ENCODE data around the gene AQP12B.

AQP12B gene

DNA sequence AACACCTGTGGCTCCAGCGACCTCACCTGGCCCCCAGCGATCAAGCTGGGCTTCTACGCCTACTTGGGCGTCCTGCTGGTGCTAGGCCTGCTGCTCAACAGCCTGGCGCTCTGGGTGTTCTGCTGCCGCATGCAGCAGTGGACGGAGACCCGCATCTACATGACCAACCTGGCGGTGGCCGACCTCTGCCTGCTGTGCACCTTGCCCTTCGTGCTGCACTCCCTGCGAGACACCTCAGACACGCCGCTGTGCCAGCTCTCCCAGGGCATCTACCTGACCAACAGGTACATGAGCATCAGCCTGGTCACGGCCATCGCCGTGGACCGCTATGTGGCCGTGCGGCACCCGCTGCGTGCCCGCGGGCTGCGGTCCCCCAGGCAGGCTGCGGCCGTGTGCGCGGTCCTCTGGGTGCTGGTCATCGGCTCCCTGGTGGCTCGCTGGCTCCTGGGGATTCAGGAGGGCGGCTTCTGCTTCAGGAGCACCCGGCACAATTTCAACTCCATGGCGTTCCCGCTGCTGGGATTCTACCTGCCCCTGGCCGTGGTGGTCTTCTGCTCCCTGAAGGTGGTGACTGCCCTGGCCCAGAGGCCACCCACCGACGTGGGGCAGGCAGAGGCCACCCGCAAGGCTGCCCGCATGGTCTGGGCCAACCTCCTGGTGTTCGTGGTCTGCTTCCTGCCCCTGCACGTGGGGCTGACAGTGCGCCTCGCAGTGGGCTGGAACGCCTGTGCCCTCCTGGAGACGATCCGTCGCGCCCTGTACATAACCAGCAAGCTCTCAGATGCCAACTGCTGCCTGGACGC lies 52.5 kb downstream of the AQP12B start:
- Histone ChIP-seq H3K27me3 (ENCODE audit: control insufficient read depth, low read length) (no peaks in the 10 kb centered on the region), H3K36me3 (ENCODE audit: control insufficient read depth, low read length) (no peaks in the 10 kb centered on the region)
- no peak for TF ChIP-seq EZH2phosphoT487 (IDR thresholded peaks at IDR 0.05; ENCODE audit: borderline replicate concordance, low read length)
- TF ChIP-seq, protein P1, sequence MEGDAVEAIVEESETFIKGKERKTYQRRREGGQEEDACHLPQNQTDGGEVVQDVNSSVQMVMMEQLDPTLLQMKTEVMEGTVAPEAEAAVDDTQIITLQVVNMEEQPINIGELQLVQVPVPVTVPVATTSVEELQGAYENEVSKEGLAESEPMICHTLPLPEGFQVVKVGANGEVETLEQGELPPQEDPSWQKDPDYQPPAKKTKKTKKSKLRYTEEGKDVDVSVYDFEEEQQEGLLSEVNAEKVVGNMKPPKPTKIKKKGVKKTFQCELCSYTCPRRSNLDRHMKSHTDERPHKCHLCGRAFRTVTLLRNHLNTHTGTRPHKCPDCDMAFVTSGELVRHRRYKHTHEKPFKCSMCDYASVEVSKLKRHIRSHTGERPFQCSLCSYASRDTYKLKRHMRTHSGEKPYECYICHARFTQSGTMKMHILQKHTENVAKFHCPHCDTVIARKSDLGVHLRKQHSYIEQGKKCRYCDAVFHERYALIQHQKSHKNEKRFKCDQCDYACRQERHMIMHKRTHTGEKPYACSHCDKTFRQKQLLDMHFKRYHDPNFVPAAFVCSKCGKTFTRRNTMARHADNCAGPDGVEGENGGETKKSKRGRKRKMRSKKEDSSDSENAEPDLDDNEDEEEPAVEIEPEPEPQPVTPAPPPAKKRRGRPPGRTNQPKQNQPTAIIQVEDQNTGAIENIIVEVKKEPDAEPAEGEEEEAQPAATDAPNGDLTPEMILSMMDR (IDR thresholded peaks at IDR 0.05; ENCODE audit: low read depth, low read length, poor library complexity, severe bottlenecking) = no peak

DNA sequence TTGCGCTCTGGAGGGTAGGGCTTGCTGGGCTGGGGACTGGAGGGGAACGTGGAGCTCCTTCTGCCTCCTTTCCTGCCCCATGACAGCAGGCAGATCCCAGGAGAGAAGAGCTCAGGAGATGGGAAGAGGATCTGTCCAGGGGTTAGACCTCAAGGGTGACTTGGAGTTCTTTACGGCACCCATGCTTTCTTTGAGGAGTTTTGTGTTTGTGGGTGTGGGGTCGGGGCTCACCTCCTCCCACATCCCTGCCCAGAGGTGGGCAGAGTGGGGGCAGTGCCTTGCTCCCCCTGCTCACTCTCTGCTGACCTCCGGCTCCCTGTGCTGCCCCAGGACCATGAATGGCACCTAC lies 53.1 kb downstream of the AQP12B start:
- H3K27me3 ChIP-seq (ENCODE audit: control insufficient read depth, low read length) = no peaks in the 10 kb centered on the region
- no peak overlapping the region for H3K27ac ChIP-seq (ENCODE audit: low read depth, low read length)
- TF ChIP-seq EZH2phosphoT487 (IDR thresholded peaks at IDR 0.05; ENCODE audit: borderline replicate concordance, low read length) = no peak
- TF ChIP-seq, protein P1 (IDR thresholded peaks at IDR 0.05; ENCODE audit: low read depth, low read length, poor library complexity, severe bottlenecking) = no peak
- no peak overlapping the region for H3K4me3 ChIP-seq (ENCODE audit: low read length)
- no peaks in the 10 kb centered on the region for H3K79me2 ChIP-seq (ENCODE audit: control insufficient read depth, low read length)
- no peak overlapping the region for H3K4me2 ChIP-seq (ENCODE audit: low read length)
- no peaks in the 10 kb centered on the region for H3K36me3 ChIP-seq (ENCODE audit: control insufficient read depth, low read length)
- no peaks in the 10 kb centered on the region for H3F3A ChIP-seq (ENCODE audit: control insufficient read depth, insufficient read depth)
- H3K9me3 ChIP-seq (ENCODE audit: control insufficient read depth, insufficient read depth, low read length) = peaks cover 10% of the 10 kb centered on the region; the same call in 1 of the 2 replicates
- H3K4me1 ChIP-seq (ENCODE audit: control insufficient read depth, low read length) = peaks cover 14% of the 10 kb centered on the region
- H3K9me2 ChIP-seq (replicated peaks; ENCODE audit: control insufficient read depth, low read length) = no peaks in the 10 kb centered on the region
- H4K20me1 ChIP-seq (ENCODE audit: control insufficient read depth, insufficient read depth, low read depth, low read length) = no peaks in the 10 kb centered on the region

More for the DNA sequence above, 52.5 kb downstream of the AQP12B start:
- no peaks in the 10 kb centered on the region for H3F3A ChIP-seq (ENCODE audit: control insufficient read depth, insufficient read depth)
- H4K20me1 ChIP-seq (ENCODE audit: control insufficient read depth, insufficient read depth, low read depth, low read length) = no peaks in the 10 kb centered on the region
- H3K4me3 ChIP-seq (ENCODE audit: low read length) = no peak overlapping the region
- no peak overlapping the region for H3K4me2 ChIP-seq (ENCODE audit: low read length)
- H3K27ac ChIP-seq (ENCODE audit: low read depth, low read length) = no peak overlapping the region
- H3K79me2 ChIP-seq (ENCODE audit: control insufficient read depth, low read length) = no peaks in the 10 kb centered on the region
- peaks cover 10% of the 10 kb centered on the region; the same call in 1 of the 2 replicates for H3K9me3 ChIP-seq (ENCODE audit: control insufficient read depth, insufficient read depth, low read length)
- H3K4me1 ChIP-seq (ENCODE audit: control insufficient read depth, low read length) = peaks cover 10% of the 10 kb centered on the region
- no peaks in the 10 kb centered on the region for H3K9me2 ChIP-seq (replicated peaks; ENCODE audit: control insufficient read depth, low read length)

DNA sequence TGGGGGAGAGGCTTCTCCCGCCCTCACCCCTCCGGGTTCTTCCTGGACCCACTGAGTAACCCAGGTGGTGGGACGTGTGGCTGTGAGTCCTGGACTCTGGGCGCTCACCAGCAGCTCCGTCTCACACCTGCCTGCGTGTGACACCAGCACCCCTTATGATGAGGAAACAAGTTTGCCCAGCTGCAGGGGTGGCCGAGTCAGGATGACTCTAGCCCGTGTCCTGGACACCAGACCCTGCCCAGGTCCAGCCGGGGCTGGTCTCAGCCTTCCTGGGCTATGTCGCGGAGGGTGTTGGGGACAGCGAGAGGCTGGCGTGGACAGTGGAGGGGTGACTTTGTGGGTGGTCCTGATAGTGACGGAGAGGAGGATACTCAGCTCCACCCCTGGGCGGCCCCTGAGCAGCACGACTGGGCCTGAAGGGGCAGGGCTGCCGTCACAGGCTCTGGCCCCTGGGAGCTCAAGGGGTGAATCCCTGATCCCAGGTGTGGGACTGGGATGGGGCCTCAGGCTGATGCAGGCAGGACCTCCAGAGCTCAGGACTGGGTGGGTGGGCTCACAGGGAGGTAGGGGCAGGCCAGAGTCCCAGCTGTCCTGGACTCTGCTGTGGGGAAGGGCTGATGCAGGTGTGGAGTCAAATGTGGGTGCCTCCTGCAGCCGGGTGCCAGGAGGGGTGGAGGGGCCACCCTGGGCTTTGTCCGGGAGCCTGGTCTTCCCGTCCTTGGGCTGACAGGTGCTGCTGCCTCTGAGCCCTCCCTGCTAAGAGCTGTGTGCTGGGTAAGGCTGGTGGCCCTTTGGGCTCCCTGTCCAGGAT lies 53.7 kb downstream of the AQP12B start:
- Histone ChIP-seq H3K27ac (ENCODE audit: low read depth, low read length) (no peak overlapping the region), H3K4me2 (ENCODE audit: low read length) (no peak overlapping the region)

More for the DNA sequence above, 53.7 kb downstream of the AQP12B start:
- no peaks in the 10 kb centered on the region for H3K79me2 ChIP-seq (ENCODE audit: control insufficient read depth, low read length)
- H4K20me1 ChIP-seq (ENCODE audit: control insufficient read depth, insufficient read depth, low read depth, low read length) = no peaks in the 10 kb centered on the region
- no peak overlapping the region for H3K4me3 ChIP-seq (ENCODE audit: low read length)
- H3K9me3 ChIP-seq (ENCODE audit: control insufficient read depth, insufficient read depth, low read length) = peaks cover 8% of the 10 kb centered on the region; the same call in 1 of the 2 replicates
- TF ChIP-seq, protein P1 (IDR thresholded peaks at IDR 0.05; ENCODE audit: low read depth, low read length, poor library complexity, severe bottlenecking) = no peak
- no peak for TF ChIP-seq EZH2phosphoT487 (IDR thresholded peaks at IDR 0.05; ENCODE audit: borderline replicate concordance, low read length)
- H3F3A ChIP-seq (ENCODE audit: control insufficient read depth, insufficient read depth) = no peaks in the 10 kb centered on the region
- no peaks in the 10 kb centered on the region for H3K9me2 ChIP-seq (replicated peaks; ENCODE audit: control insufficient read depth, low read length)
- peaks cover 14% of the 10 kb centered on the region for H3K4me1 ChIP-seq (ENCODE audit: control insufficient read depth, low read length)
- no peaks in the 10 kb centered on the region for H3K27me3 ChIP-seq (ENCODE audit: control insufficient read depth, low read length)
- H3K36me3 ChIP-seq (ENCODE audit: control insufficient read depth, low read length) = no peaks in the 10 kb centered on the region

Measured in DOHH2 (cell line).